ENCODE measurements around the gene SLITRK1.

SLITRK1 gene

DNA sequence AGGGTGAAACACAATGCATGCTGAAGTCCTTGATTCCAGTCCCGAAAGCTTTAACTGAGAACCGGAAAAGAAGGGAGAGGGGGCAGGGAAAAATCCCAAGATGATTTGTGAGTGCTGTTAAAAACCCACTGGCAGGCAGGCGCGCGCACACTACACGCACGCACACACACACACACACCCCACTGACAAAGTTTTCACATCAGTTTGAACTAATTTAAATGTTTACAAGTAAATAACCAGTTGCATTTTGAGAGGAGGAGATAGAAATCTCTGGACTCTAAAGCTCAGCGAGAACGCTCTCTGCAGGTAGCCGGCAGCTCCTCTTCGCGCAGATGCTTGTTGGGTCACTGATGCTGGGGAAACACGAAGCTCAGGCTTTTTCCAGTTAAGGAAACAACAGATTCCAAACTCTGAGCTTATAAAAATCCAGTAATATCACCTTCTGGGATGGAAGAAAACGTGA, 818 bp upstream of the SLITRK1 start:
- H3K4me3 ChIP-seq (ENCODE audit: low read depth, low read length) = no peak overlapping the region
- TF ChIP-seq POLR2A (IDR thresholded peaks at IDR 0.05; ENCODE audit: extremely low read depth, insufficient read length) = no peak
- no peak for TF ChIP-seq MYC (IDR thresholded peaks at IDR 0.05; ENCODE audit: low read depth, low read length)
- TF ChIP-seq, protein P1, sequence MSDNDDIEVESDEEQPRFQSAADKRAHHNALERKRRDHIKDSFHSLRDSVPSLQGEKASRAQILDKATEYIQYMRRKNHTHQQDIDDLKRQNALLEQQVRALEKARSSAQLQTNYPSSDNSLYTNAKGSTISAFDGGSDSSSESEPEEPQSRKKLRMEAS (IDR thresholded peaks at IDR 0.05; ENCODE audit: low read depth, low read length) = no peak
- DNase-seq (ENCODE audit: low read depth) = no peak

DNA sequence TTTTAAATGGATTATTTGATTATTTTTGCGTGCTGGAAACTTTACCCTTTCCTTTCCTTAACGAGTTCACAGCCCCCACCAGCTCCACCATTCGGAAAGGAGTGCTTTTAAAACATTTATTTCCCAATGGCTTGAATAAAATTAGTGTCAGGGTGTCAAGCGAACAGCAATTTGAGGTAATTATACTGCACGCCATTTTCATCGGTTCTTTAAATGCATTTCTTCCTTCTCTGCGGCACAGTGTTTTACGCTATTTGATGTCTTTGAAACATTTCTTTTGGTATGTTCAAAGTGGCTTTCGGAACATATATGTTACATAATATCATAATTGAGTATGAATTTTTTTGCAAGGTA, 309 bp upstream of the SLITRK1 start:
- no peak for DNase-seq (ENCODE audit: low read depth)
- H3K4me3 ChIP-seq (ENCODE audit: low read depth, low read length) = no peak overlapping the region
- TF ChIP-seq, protein P2, sequence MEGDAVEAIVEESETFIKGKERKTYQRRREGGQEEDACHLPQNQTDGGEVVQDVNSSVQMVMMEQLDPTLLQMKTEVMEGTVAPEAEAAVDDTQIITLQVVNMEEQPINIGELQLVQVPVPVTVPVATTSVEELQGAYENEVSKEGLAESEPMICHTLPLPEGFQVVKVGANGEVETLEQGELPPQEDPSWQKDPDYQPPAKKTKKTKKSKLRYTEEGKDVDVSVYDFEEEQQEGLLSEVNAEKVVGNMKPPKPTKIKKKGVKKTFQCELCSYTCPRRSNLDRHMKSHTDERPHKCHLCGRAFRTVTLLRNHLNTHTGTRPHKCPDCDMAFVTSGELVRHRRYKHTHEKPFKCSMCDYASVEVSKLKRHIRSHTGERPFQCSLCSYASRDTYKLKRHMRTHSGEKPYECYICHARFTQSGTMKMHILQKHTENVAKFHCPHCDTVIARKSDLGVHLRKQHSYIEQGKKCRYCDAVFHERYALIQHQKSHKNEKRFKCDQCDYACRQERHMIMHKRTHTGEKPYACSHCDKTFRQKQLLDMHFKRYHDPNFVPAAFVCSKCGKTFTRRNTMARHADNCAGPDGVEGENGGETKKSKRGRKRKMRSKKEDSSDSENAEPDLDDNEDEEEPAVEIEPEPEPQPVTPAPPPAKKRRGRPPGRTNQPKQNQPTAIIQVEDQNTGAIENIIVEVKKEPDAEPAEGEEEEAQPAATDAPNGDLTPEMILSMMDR (IDR thresholded peaks at IDR 0.05; ENCODE audit: low read depth, low read length) = no peak
- TF ChIP-seq POLR2A (IDR thresholded peaks at IDR 0.05; ENCODE audit: extremely low read depth, insufficient read length) = no peak
- no peak for TF ChIP-seq MYC (IDR thresholded peaks at IDR 0.05; ENCODE audit: low read depth, low read length)
- TF ChIP-seq, protein P1 (IDR thresholded peaks at IDR 0.05; ENCODE audit: low read depth, low read length) = no peak

DNA sequence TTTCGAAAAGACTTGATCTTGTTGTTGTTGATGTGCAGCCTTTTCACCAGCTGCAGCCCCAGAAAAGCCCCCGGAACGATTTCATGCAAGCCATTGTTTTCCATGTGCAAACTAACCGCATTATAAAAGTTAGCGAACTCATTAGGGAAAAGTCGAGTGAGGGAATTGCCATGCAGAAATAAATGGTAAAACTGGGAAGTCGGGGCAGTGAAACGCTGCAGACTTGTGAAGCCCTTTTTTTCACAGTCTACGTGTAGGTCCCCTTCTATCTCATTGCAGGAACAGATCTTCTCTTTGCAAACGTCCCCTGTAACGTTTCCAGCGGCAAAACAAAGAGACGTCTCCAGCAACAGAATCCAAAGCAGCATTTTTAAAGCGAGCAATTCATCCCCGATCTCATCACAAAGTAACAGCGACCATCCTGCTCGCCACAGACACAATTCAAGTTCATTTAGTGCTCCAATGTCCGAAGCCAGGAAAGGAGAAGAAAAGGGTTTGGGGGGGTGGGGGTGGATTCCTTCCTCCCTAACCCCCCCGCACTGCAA, 1.1 kb downstream of the SLITRK1 start:
- H3K4me3 ChIP-seq (ENCODE audit: low read depth, low read length) = no peak overlapping the region
- no peak for TF ChIP-seq MYC (IDR thresholded peaks at IDR 0.05; ENCODE audit: low read depth, low read length)
- TF ChIP-seq, protein P1 (IDR thresholded peaks at IDR 0.05; ENCODE audit: low read depth, low read length) = no peak
- TF ChIP-seq POLR2A (IDR thresholded peaks at IDR 0.05; ENCODE audit: extremely low read depth, insufficient read length) = no peak
- TF ChIP-seq, protein P2 (IDR thresholded peaks at IDR 0.05; ENCODE audit: low read depth, low read length) = no peak
- no peak for DNase-seq (ENCODE audit: low read depth)

DNA sequence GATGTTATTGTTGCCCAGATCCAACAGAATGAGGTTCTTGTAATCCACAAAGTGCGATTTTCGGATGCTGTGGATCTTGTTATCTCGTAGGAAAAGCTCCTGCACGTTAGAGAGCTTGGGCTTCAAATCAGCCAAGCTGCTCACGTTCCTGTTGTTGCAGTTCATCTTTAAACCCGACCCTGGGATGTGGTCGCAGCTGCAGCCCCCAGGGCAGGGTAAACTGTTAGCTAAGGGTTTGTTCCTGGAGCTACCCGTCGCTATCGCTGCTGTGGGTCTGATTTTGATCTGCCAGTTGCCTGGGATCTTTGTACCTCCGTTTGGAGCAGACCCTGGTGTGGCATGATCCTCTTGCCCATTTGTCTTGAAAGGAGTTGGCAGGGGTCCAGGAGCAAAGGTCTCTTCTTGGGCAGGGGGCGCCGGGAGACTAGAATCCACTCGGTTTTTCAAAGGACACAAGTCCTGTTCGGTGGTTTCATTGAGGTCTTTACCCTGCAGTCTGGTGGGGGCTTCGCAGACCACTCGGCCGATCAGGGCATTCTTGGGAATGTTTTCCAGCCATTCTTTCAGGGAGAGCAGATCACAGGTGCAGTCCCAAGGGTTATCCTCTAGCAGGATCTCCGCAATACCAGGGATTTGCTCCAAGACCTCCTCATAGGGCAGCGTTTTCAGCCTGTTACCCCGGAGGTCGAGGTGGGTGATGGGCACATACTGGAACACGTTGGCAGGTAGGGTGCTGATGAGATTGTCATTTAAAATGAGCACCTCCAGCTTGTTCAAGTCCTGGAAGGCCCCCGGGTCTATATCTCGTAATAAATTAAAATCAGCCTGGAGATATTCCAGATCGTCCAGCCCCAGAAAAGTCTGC, 1.8 kb downstream of the SLITRK1 start:
- TF ChIP-seq, protein P2 (IDR thresholded peaks at IDR 0.05; ENCODE audit: low read depth, low read length) = no peak
- TF ChIP-seq, protein P1 (IDR thresholded peaks at IDR 0.05; ENCODE audit: low read depth, low read length) = no peak
- TF ChIP-seq POLR2A (IDR thresholded peaks at IDR 0.05; ENCODE audit: extremely low read depth, insufficient read length) (no peak), MYC (IDR thresholded peaks at IDR 0.05; ENCODE audit: low read depth, low read length) (no peak)
- H3K4me3 ChIP-seq (ENCODE audit: low read depth, low read length) = no peak overlapping the region
- no peak for DNase-seq (ENCODE audit: low read depth)

DNA sequence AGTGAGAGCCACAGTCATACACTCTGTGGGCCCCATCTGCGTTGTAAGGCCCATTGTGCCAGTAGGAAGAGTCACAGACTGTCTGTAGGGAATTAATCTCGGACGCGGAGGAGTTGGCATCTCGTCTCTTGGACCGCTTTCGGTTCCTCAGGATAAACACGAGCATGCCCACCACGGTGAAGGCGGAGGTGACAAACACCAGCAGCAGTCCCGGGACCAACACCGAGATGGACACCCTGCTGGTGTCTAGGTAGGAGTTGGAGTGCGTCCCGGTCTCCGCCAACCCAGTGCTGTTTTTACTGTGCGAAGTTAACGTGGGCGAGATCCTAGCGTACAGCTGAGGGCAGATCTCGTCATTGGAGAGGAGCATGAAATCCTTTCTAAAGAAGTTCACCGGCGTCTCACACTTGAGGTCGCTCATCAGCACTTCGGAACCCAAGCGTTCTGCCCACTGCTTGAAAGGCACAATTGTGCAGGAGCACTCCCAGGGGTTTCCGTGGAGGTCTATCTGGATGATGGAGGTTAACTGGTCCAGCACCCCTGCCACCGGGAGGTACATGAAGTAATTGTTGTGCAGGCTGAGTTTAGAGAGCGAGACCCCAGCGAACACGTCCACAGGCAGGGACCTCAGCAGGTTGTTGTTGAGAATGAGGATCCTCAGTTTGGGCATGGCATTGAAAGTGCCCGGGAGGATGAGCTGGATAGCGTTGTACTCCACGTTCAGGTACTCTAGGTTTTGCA, 2.7 kb downstream of the SLITRK1 start:
- no peak for TF ChIP-seq POLR2A (IDR thresholded peaks at IDR 0.05; ENCODE audit: extremely low read depth, insufficient read length)
- TF ChIP-seq, protein P2 (IDR thresholded peaks at IDR 0.05; ENCODE audit: low read depth, low read length) = no peak
- no peak for DNase-seq (ENCODE audit: low read depth)
- no peak overlapping the region for H3K4me3 ChIP-seq (ENCODE audit: low read depth, low read length)

Measured in NB4 (cell line).